NCI-H2196 (cell line): ENCODE measurements around the gene ERC2.
"Not testable (repeated sequence)": the region's sequence is repeated elsewhere in the genome, so short reads cannot be mapped to it uniquely, and the experiment has no call there.

Experiments used
- DNase-seq: peaks from one replicate; lab custom pipeline; 2025; ENCODE audit not compliant: unreplicated experiment; lab: John Stamatoyannopoulos, UW

ERC2 gene

GRCh38 chr3:56019490-56020146 is 448.6 kb downstream of the ERC2 start:
- no peak for DNase-seq

- DNase-seq = not testable (repeated sequence)
Observed at GRCh38 chr3:56015374-56015773, 452.9 kb downstream of the ERC2 start.

- DNase-seq = no peak
Observed at GRCh38 chr3:56012721-56013120, 455.5 kb downstream of the ERC2 start.

- DNase-seq = no peak
Observed at GRCh38 chr3:56005196-56005805, 463.0 kb downstream of the ERC2 start.

- no peak for DNase-seq
Observed at GRCh38 chr3:56003129-56003528, 465.1 kb downstream of the ERC2 start.

- no peak for DNase-seq
Observed at GRCh38 chr3:56001991-56002390, 466.3 kb downstream of the ERC2 start.

GRCh38 chr3:56001537-56001936 is 466.7 kb downstream of the ERC2 start:
- no peak for DNase-seq

- no peak for DNase-seq
Observed at GRCh38 chr3:55989366-55989765, 478.9 kb downstream of the ERC2 start.

- no peak for DNase-seq
Observed at GRCh38 chr3:55988905-55989304, 479.4 kb downstream of the ERC2 start.

GRCh38 chr3:55984626-55985025 is 483.6 kb downstream of the ERC2 start:
- DNase-seq = no peak

GRCh38 chr3:55978953-55979352 is 489.3 kb downstream of the ERC2 start:
- no peak for DNase-seq

- no peak for DNase-seq
Observed at GRCh38 chr3:55974421-55975165, 493.7 kb downstream of the ERC2 start.

- DNase-seq = no peak
Observed at GRCh38 chr3:55969634-55970033, 498.6 kb downstream of the ERC2 start.

- no peak for DNase-seq
Observed at GRCh38 chr3:55968331-55968730, 499.9 kb downstream of the ERC2 start.

GRCh38 chr3:55966566-55966965 is 501.7 kb downstream of the ERC2 start:
- no peak for DNase-seq

GRCh38 chr3:55965776-55966175 is 502.5 kb downstream of the ERC2 start:
- DNase-seq = no peak

- DNase-seq = no peak
Observed at GRCh38 chr3:55964491-55964985, 503.7 kb downstream of the ERC2 start.

- no peak for DNase-seq
Observed at GRCh38 chr3:55963601-55964000, 504.7 kb downstream of the ERC2 start.

- DNase-seq = no peak
Observed at GRCh38 chr3:55959471-55960080, 508.7 kb downstream of the ERC2 start.

- DNase-seq = no peak
Observed at GRCh38 chr3:55958605-55959004, 509.7 kb downstream of the ERC2 start.

GRCh38 chr3:55955891-55956477 is 512.3 kb downstream of the ERC2 start:
- no peak for DNase-seq
